ENCODE results near the gene TRANK1.

The TRANK1 gene

GRCh38 chr3:36837089-36837488 lies 107.8 kb downstream of the TRANK1 start:
- H3K4me3 ChIP-seq (ENCODE audit: low read depth, low read length): no peak overlapping the region
- no peak for TF ChIP-seq CTCF (IDR thresholded peaks at IDR 0.05; ENCODE audit: low read depth, low read length)

GRCh38 chr3:36833160-36833814 lies 111.6 kb downstream of the TRANK1 start:
- no peak overlapping the region for H3K4me3 ChIP-seq (ENCODE audit: low read depth, low read length)
- no peak for TF ChIP-seq CTCF (IDR thresholded peaks at IDR 0.05; ENCODE audit: low read depth, low read length)

- TF ChIP-seq CTCF (IDR thresholded peaks at IDR 0.05; ENCODE audit: low read depth, low read length): no peak
Observed at GRCh38 chr3:36832406-36832805, 112.4 kb downstream of the TRANK1 start.

GRCh38 chr3:36827133-36827532 lies 117.7 kb downstream of the TRANK1 start:
- no peak overlapping the region for H3K4me3 ChIP-seq (ENCODE audit: low read depth, low read length)

More at GRCh38 chr3:36832406-36832805, 112.4 kb downstream of the TRANK1 start:
- H3K4me3 ChIP-seq (ENCODE audit: low read depth, low read length): no peak overlapping the region

GRCh38 chr3:36826240-36826639 lies 118.6 kb downstream of the TRANK1 start:
- no peak overlapping the region for H3K4me3 ChIP-seq (ENCODE audit: low read depth, low read length)
- TF ChIP-seq CTCF (IDR thresholded peaks at IDR 0.05; ENCODE audit: low read depth, low read length): no peak

More at GRCh38 chr3:36827133-36827532, 117.7 kb downstream of the TRANK1 start:
- TF ChIP-seq CTCF (IDR thresholded peaks at IDR 0.05; ENCODE audit: low read depth, low read length): no peak

- H3K4me3 ChIP-seq (ENCODE audit: low read depth, low read length): no peak overlapping the region
- no peak for TF ChIP-seq CTCF (IDR thresholded peaks at IDR 0.05; ENCODE audit: low read depth, low read length)
Observed at GRCh38 chr3:36824443-36824842, 120.4 kb downstream of the TRANK1 start.

- H3K4me3 ChIP-seq (ENCODE audit: low read depth, low read length): no peak overlapping the region
- TF ChIP-seq CTCF (IDR thresholded peaks at IDR 0.05; ENCODE audit: low read depth, low read length): no peak
Observed at GRCh38 chr3:36823806-36824205, 121.0 kb downstream of the TRANK1 start.
